Liver (tissue), 3 donors: Measurements from ENCODE around the gene MAP1LC3B.

Experiments
- CTCF ChIP-seq: fragments of 150-350 bp; IDR thresholded peaks from 2 replicates; pipeline ENCODE4 v1.5.1; 2017; ENCODE audit warnings: improper control_type of control experiment, low read depth, low read length; ENCODE audit not compliant: missing input control
- GABPA ChIP-seq, 2 donors: IDR thresholded peaks in 1 of 2; conservative IDR thresholded peaks in 1 of 2; 2 replicates each; pipeline ENCODE4 v1.6.1; 2016; ENCODE audit warnings: antibody characterized with exemption in 2 of 2, mild to moderate bottlenecking in 1 of 2, moderate library complexity in 1 of 2
- HNF4A ChIP-seq, 2 donors: conservative IDR thresholded peaks; 2 replicates each; pipeline ENCODE4 v1.6.1; 2016; ENCODE audit warnings: antibody characterized with exemption in 2 of 2, mild to moderate bottlenecking in 2 of 2
- JUND ChIP-seq, 2 donors: IDR thresholded peaks; 2 replicates each; pipeline ENCODE4 v1.6.1; 2016; ENCODE audit warnings: antibody characterized with exemption in 2 of 2
- MAX ChIP-seq: IDR thresholded peaks from 2 replicates; pipeline ENCODE4 v1.6.1; 2016; ENCODE audit warnings: antibody characterized with exemption
- REST ChIP-seq: IDR thresholded peaks from 2 replicates; pipeline ENCODE4 v1.6.1; 2016; ENCODE audit warnings: antibody characterized with exemption, mild to moderate bottlenecking
- RXRA ChIP-seq, 2 donors: IDR thresholded peaks; 2 replicates each; pipeline ENCODE4 v1.6.1; 2017 to 2018; ENCODE audit warnings: antibody characterized with exemption in 2 of 2, mild to moderate bottlenecking in 1 of 2
- SP1 ChIP-seq: IDR thresholded peaks from 2 replicates; pipeline ENCODE4 v1.6.1; 2018; ENCODE audit warnings: antibody characterized with exemption, mild to moderate bottlenecking
- YY1 ChIP-seq: IDR thresholded peaks from 2 replicates; pipeline ENCODE4 v1.6.1; 2016; ENCODE audit warnings: antibody characterized with exemption, mild to moderate bottlenecking
- ZBTB33 ChIP-seq: IDR thresholded peaks from 2 replicates; pipeline ENCODE4 v1.6.1; 2016; ENCODE audit warnings: antibody characterized with exemption
- donor health status: healthy.
- donor health status: healthy.

- TF ChIP-seq CTCF: no peak
- no peak for TF ChIP-seq GABPA (IDR thresholded peaks at IDR 0.05 in 1 of 2, conservative IDR thresholded peaks at IDR 0.05 in 1 of 2)
- TF ChIP-seq SP1: no peak
- no peak for TF ChIP-seq MAX
- no peak for TF ChIP-seq JUND (IDR thresholded peaks at IDR 0.05)
- no peak for TF ChIP-seq RXRA (IDR thresholded peaks at IDR 0.05)
- no peak for TF ChIP-seq REST
- TF ChIP-seq ZBTB33: no peak
- TF ChIP-seq HNF4A (conservative IDR thresholded peaks at IDR 0.05): no peak
- TF ChIP-seq YY1: no peak
Observed at GRCh38 chr16:87393680-87394055, 1.5 kb downstream of the MAP1LC3B start.
